Astrocyte of the cerebellum (primary cell): ENCODE data around the gene EFCAB12.
A peak's percentile ranks its signal among the peaks of the same experiment; 100 is the strongest.

Experiments used
- DNase-seq: peaks from one replicate; pipeline ENCODE4 v3.0.0-alpha.2; 2011; ENCODE audit warnings: low read depth
- H3K4me3 ChIP-seq: 2 replicates; pipeline ENCODE4 v1.5.1; 2011; ENCODE audit warnings: mild to moderate bottlenecking, low read depth, low read length, moderate library complexity
- in situ Hi-C: cut with HindIII; loops from 2 replicates; pipeline ENCODE4 v1.10.0; 2017; ENCODE audit warnings: low sequenced_read_pairs
- TF ChIP-seq, protein P1 (sequence below): IDR thresholded peaks from 2 replicates; pipeline ENCODE4 v1.5.1; 2012; ENCODE audit warnings: low read length, low read depth, moderate library complexity, mild to moderate bottlenecking; ENCODE audit errors: missing control alignments

Gene EFCAB12

DNA sequence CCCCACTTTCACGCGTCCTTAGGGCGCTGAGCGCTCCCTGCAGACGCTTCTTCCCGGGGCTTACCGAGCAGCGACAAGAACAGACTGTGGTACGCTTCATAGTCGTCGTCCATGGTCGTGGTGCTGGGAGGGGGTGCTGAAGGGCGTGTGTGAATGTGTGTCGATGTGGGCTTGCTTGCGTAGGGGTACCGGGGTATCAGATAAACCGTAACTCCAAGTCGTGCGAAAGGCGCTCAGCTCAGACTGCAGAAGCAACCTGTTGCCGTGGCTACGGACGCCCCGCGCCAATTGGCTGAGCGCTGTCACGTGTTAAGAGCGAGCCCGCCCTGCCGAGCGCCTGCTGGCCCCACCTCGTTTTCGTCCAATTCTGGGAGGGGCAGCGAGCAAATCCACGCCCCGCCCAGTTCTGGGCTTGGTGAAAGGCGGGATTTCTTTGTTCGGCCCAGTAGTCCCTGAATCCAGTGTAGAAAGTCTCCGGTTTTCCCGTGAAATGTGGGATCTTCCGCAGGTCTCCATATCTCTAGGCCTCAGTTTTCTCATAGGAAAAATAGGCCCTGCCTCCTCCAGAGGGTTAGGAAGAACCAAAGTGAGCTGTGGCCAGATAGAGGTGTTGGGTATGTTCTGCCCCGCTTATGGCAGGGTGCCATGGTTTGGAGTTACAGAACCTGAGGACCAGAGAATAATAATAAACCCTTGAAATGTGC is at the start of gene EFCAB12:
EFCAB12 (minus strand) TSS at position 261 of the 704 bp plus-strand sequence; CDS start at position 113, 148 bp downstream.
- DNase-seq: peak; percentile 80
- in situ Hi-C loops: loop anchor here (25.0 kb wide), 1 partner anchor 409 kb away; no protein-coding TSS in a partner anchor
- peak within 1 kb of the TSS; percentile 46 for H3K4me3 ChIP-seq
- TF ChIP-seq, protein P1, sequence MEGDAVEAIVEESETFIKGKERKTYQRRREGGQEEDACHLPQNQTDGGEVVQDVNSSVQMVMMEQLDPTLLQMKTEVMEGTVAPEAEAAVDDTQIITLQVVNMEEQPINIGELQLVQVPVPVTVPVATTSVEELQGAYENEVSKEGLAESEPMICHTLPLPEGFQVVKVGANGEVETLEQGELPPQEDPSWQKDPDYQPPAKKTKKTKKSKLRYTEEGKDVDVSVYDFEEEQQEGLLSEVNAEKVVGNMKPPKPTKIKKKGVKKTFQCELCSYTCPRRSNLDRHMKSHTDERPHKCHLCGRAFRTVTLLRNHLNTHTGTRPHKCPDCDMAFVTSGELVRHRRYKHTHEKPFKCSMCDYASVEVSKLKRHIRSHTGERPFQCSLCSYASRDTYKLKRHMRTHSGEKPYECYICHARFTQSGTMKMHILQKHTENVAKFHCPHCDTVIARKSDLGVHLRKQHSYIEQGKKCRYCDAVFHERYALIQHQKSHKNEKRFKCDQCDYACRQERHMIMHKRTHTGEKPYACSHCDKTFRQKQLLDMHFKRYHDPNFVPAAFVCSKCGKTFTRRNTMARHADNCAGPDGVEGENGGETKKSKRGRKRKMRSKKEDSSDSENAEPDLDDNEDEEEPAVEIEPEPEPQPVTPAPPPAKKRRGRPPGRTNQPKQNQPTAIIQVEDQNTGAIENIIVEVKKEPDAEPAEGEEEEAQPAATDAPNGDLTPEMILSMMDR: no peak

DNA sequence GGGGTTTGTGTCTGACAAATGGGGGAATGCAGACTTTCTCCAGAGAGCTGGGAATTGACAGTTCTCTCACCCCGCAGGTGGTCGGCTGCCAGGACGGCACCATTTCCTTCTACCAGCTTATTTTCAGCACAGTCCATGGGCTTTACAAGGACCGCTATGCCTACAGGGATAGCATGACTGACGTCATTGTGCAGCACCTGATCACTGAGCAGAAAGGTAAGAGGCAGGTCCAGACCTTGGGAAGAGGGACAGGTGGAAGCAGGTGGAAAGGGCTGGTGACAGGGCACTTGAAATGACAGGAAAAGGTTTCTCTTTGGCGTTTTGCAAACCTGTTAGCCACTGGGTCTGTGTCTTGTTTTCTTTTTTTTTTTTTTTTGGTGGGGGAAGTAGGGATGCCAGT is 48.1 kb upstream of the EFCAB12 start:
- TF ChIP-seq, protein P1: no peak
- in situ Hi-C loops: no loop called here
- no peak for DNase-seq
- H3K4me3 ChIP-seq: no peak overlapping the region

DNA sequence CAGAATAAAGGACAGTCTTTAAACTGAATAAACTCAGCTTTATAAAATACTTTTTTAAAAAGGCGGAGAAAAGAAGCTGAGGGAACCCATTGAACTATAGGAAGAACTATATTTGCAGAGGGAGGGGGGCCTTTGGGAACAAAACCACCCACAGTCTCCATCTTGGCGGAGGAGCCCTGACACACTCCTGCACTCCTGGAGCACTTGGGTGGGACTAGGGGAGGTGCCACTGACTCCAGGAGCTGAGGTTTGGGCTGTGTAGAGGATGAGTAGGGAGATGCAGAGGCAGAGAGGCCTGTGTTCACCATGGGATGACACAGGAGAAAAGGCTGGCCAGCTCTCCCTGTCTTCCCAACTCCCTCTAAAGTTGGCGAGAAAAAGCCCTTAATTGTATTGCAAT is 47.4 kb upstream of the EFCAB12 start:
- DNase-seq: no peak
- in situ Hi-C loops: no loop called here
- no peak overlapping the region for H3K4me3 ChIP-seq
- TF ChIP-seq, protein P1: no peak

DNA sequence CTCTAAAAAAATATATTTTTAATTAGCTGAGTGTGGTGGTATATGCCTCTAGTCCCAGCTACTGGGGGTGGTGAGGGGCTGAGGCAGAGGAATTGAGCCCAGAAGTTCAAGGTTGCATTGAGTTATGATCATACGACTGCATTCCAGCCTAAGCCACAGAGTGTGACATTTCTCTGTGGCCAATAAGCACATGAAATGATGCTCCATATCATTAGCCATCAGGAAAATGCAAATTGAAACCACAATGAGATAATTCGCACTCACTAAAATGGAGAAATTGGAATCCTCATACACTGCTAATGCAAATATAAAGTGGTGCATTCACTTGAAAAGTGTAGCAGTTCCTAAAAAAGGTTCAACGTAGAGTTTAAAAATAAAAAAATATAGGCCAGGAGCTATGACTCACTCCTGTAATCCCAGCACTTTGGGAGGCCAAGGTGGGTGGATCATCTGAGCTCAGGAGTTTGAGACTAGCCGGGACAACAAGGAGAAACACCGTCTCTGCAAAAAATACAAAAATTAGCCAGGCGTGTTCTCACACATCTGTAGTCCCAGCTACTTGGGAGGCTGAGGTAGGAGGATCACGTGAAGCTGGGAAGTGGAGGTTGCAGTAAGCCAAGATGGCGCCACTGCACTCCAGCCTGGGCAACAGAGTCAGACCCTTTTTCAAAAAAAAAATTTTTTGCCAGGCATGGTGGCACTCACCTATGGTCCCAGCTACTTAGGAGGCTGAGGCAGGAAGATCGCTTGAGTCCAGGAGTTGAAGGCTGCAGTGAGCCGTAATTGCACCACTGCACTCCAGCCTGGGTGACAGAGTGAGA is 46.8 kb upstream of the EFCAB12 start:
- in situ Hi-C loops: no loop called here
- TF ChIP-seq, protein P1: no peak
- no peak for DNase-seq
- H3K4me3 ChIP-seq: no peak overlapping the region

DNA sequence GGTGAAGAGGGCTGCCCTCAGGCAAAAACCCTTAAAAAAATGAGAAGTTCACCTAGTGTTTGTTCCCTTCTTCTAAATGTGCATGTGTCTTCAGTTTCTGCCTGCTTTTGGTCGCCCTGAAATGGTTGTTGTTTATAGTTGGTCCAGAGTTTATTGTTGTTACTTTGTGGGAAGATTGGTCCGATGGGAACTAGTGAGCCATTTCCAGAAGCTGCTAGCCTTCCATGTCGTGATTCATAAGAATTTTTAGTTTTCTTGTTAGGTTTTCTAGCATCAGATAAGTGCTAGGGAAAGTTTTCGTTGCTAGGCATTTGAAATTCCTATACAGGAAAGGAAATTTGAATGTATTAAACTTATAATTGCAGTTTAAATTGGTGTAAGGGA is 45.3 kb upstream of the EFCAB12 start:
- no peak for DNase-seq
- H3K4me3 ChIP-seq: no peak overlapping the region
- TF ChIP-seq, protein P1: no peak
- in situ Hi-C loops: no loop called here

DNA sequence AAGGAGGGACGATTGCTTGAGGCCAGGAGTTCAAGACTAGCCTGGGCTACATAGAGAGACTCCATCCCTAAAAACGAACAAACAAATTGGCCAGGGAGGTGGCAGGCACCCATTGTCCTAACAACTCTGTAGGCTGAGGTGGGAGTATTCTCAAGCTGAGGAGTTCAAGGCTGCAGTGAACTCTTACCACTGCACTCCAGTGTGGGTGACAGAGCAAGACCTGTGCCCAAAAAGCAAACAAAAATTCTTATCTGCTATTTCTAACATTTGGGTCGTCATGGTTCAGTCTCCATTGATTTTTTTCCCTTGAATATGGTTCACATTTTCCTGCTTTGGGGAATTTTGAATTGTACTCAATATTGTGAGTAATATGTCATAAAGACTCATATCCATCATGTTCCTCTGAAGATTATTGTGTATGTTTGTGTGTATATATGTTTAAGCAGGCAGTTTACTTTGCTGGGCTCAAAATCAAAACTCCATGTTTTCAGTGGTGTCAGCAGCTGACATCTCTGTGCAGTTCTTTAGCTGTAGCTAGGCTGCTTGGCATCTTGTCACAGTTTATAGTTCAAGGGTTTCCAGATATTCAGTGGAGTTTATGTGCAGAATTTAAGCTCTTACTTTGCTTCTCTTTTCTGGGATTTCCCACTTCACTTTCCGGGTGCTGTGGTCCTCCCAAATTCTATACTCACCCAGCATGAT is 44.8 kb upstream of the EFCAB12 start:
- no peak overlapping the region for H3K4me3 ChIP-seq
- TF ChIP-seq, protein P1: no peak
- DNase-seq: no peak
- in situ Hi-C loops: no loop called here
